Pancreas (tissue), 10 donors: ENCODE measurements around the gene GTPBP1. TPM values are rescaled to one million over a fixed set of nuclear protein-coding genes. Genes with fewer than 3 reads are reported as not detected.

Experiments used
- ATAC-seq, 4 donors: fragments of 200-7000 bp; cut with Tn5 transposase; one replicate each; pipeline versions ENCODE4 v1.8.0 to v1.9.1; 2020; ENCODE audit warnings: mild to moderate bottlenecking in 4 of 4, moderate library complexity in 4 of 4
- DNase-seq, 6 donors: peaks; one replicate each; pipeline ENCODE4 v3.0.0-alpha.2; 2020
- FAIRE-seq: peaks from 2 replicates; lab custom pipeline; 2012; peaks lifted over from hg19 to GRCh38; lab: Jason Lieb, UNC
- H3K27ac ChIP-seq, 4 donors: fragments of 200-600 bp; sonication (generic); 1 replicate in 3 of 4; 2 replicates in 1 of 4; pipeline versions ENCODE4 v1.5.0 to v1.8.0; 2020
- H3K27me3 ChIP-seq, 4 donors: fragments of 200-600 bp; one replicate each; pipeline ENCODE4 v1.8.0; 2021
- H3K36me3 ChIP-seq, 3 donors: fragments of 200-600 bp; sonication (generic) in 1 of 3; one replicate each; pipeline versions ENCODE4 v1.5.0 to v1.8.0; 2020 to 2021
- H3K4me1 ChIP-seq, 3 donors: fragments of 200-600 bp; one replicate each; pipeline ENCODE4 v1.8.0; 2021
- H3K4me3 ChIP-seq, 4 donors: fragments of 200-600 bp; sonication (generic) in 2 of 4; one replicate each; pipeline versions ENCODE4 v1.5.0 to v1.8.0; 2020 to 2021
- H3K9me3 ChIP-seq, 4 donors: fragments of 200-600 bp; one replicate each; pipeline ENCODE4 v1.8.0; 2021
- WGBS, 2 donors: extraction: QIAGEN DNeasy Blood & Tissue Kit; methylation state at CpG; one replicate each; pipeline ENCODE4 v1.1.7; 2013; 5-methylcytosine and 5-hydroxymethylcytosine counted together
- intact Hi-C, 3 donors: fragments of 100-400 bp; cut with DNase I; formaldehyde crosslinking; loops; one replicate each; pipeline versions ENCODE4 v1.11.1 to v1.14.2; 2022
- polyA plus RNA-seq, 2 donors: library from polyadenylated mRNA; stranded (reverse); fragments of 200-250 nt; gene quantifications; one replicate each; pipeline ENCODE4 v1.2.3, GENCODE V29; 2013
- total RNA-seq, 6 donors: library from RNA; stranded (reverse); fragmentation: NEBNext Ultra II Directional in 4 of 6; extraction: Animal tissue kit (Norgen Biotek cat#: 25700) in 4 of 6; gene quantifications; one replicate each; pipeline versions ENCODE4 v1.2.1 to v1.2.4, GENCODE V29; 2021 to 2023
- TF ChIP-seq, protein P1 (sequence below), 4 donors: fragments of 200-600 bp; sonication (generic) in 3 of 4; IDR thresholded peaks; one replicate each; pipeline versions ENCODE4 v1.5.0 to v1.8.0; 2021; ENCODE audit warnings: antibody characterized with exemption in 4 of 4
- donor health status: healthy with polysubstance abuse.
- donor health status: DM: no; HTN: no; CAD: no; lungs with moderate emphysema.
- donor health status: DM: no; HTN: no; CAD: no.
- donor health status: control.
- donor health status: control.
- donor health status: Bipolar disorder and iron deficiency.
- donor health status: DM: yes; HTN: yes; CAD: no.
- donor health status: DM: no; HTN: no; CAD: no.
- donor health status: DM: no; HTN: no; CAD: no.
- donor health status: DM: yes; HTN: yes; CAD: no.

Gene GTPBP1
- total and polyA plus RNA-seq, 8 donors: 14.7 to 36.0 (median 28.3) TPM

DNA sequence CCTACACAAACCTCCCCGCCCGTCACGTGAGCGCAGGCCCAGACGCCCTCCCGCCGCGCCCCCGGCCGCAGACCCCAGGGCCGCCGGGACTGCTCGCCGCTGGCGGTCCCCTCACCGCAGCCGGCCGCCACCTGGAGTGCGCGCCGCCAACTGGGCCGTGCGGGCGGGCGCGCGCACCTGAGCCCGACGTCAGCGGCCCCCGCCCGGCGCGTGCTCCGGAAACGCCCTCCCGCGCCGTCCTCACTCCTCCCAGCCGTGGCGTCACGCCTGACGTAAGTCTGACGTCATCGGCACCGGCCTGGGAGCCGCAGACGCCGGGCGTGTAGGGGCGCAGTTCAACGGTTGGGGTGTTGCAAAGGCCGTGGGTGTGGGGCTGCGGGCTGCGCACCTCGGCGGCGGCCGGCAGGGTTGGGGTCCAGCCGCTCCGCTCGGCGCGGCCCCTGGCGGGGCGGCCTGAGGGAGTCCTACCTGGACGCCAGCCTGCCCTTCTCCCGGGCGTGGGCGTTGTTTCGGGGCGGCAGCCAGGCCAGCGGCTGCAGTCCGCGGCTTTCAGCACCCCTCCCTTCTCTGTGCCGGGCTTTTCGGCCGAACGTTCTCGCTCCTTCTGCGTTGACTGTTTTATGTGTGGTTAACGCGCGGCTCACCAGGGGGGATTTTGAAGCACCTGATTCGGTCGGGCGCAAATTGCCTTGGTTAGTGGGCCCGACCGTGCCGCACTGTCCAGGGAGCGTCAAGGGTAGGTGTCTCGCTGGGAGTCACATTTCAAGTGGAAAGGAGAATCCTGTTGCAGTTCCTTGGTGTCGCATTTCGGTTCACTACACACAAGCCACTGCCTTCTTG is 4.7 kb upstream of the GTPBP1 start, which contains the start of gene JOSD1:
JOSD1 (minus strand) TSS at position 155 of the 840 bp plus-strand sequence. CDS start 956 bp downstream, outside the sequence.
- FAIRE-seq (no peak), DNase-seq (peak; percentile 92 to 99 (median 96)), ATAC-seq (peak; percentile 58 to 76 (median 70))
- no peaks in the 10 kb centered on the region for H3K9me3 ChIP-seq
- no peaks in the 10 kb centered on the region for H3K27me3 ChIP-seq
- intact Hi-C loops: no loop called here
- TF ChIP-seq, protein P1, sequence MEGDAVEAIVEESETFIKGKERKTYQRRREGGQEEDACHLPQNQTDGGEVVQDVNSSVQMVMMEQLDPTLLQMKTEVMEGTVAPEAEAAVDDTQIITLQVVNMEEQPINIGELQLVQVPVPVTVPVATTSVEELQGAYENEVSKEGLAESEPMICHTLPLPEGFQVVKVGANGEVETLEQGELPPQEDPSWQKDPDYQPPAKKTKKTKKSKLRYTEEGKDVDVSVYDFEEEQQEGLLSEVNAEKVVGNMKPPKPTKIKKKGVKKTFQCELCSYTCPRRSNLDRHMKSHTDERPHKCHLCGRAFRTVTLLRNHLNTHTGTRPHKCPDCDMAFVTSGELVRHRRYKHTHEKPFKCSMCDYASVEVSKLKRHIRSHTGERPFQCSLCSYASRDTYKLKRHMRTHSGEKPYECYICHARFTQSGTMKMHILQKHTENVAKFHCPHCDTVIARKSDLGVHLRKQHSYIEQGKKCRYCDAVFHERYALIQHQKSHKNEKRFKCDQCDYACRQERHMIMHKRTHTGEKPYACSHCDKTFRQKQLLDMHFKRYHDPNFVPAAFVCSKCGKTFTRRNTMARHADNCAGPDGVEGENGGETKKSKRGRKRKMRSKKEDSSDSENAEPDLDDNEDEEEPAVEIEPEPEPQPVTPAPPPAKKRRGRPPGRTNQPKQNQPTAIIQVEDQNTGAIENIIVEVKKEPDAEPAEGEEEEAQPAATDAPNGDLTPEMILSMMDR (IDR thresholded peaks at IDR 0.05): no peak
- no peaks in the 10 kb centered on the region for H3K36me3 ChIP-seq
- H3K27ac ChIP-seq: peak within 1 kb of the TSS; percentile 94 to 99 (median 97)
- 0 to 1% methylated on average over 59 to 94 of the region's 94 CpGs for WGBS, 2 donors
- peaks cover 35 to 46% (median 43%) of the 10 kb centered on the region in 3 donors for H3K4me1 ChIP-seq
- H3K4me3 ChIP-seq: peak within 1 kb of the TSS; percentile 48 to 70 (median 62)

DNA sequence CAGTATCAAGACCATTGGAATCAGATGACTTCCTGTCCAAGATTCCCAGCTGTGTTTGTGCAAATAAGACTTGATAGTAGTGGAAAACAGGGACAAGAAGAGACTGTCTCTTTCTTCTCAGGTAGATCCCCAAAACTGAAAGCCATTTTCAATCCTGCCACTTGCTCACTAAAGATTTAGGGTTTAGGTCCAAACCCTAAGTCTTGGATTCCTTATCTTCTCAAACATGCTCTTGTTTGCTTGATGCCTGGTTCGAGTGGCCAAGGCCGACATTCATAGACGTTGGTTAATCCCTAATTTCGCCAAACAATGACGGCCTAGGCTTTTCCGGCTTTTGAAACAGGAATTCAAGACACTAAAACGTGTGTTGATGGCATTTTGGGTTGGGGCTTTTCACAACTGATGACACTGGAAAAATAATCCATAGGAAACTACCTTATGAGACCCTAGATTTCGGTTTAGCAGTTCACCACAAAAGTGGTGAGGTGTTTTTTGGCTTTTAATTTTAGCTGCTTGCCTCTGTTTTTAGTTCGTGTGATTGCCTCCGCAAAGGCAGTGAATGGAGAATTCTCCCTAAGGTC is 1.0 kb upstream of the GTPBP1 start:
- FAIRE-seq (no peak), DNase-seq (no peak), ATAC-seq (no peak)
- 3 to 5% methylated on average over 10 of the region's 10 CpGs for WGBS, 2 donors
- Histone ChIP-seq H3K27me3 (no peaks in the 10 kb centered on the region), H3K4me3 (peak overlapping the region in 2 of 4 donors; percentile 25 to 33), H3K9me3 (no peaks in the 10 kb centered on the region), H3K4me1 (peaks cover 18 to 32% (median 29%) of the 10 kb centered on the region in 3 donors), H3K27ac (peak overlapping the region; percentile 43 to 91 (median 75)), H3K36me3 (no peaks in the 10 kb centered on the region)
- intact Hi-C loops: no loop called here
- TF ChIP-seq, protein P1 (IDR thresholded peaks at IDR 0.05): no peak

DNA sequence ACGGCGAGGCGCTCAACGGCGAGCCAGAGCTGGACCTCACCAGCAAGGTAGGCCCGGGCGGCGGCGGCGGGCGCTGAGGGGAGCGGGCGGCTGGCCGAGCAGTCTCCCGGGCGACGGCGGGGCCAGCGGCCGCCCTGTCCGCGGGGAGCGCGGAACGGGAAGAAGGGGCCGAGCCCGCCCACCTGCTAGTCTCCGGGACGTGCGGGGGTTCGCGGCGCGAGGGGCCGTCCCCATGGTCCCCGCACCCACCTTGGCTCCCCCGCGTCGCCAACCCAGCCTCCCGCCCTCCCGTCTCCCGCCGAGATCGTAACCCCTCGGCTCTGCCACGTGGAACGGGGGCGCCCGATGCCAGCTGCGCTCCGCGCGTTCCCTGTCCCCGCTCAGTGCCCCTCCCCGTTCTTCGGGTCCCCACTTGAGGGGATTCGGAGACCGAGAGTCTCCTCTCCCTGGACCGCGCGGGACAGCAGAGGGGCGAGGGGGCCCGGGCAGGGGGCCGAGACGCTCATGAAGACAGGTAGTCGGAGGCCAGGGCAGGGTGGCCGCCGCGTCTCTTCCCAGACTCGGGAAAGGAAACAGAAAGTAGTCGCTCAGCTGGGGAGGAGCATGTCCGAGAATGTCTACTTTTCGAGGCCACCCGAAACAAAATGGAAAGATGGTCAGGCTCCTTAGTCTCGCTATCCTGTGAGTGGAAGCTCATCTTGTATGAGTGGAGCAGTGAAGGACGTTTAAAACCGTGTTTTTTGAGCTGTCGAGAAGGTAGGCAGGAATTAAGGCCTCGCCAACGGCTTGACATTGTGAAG is 557 bp downstream of the GTPBP1 start:
- peak; percentile 57 to 88 (median 71) for DNase-seq
- 0 to 1% methylated on average over 62 to 79 of the region's 80 CpGs for WGBS, 2 donors
- FAIRE-seq: no peak
- intact Hi-C loops: no loop called here
- Histone ChIP-seq H3K4me1 (peaks cover 18 to 32% (median 29%) of the 10 kb centered on the region in 3 donors), H3K36me3 (no peaks in the 10 kb centered on the region), H3K27ac (peak overlapping the region; percentile 87 to 97 (median 92)), H3K27me3 (no peaks in the 10 kb centered on the region), H3K9me3 (no peaks in the 10 kb centered on the region), H3K4me3 (peak overlapping the region; percentile 87 to 99 (median 90))
- peak; percentile 4 to 34 (median 19) for ATAC-seq
- TF ChIP-seq, protein P1 (IDR thresholded peaks at IDR 0.05): no peak

GRCh38 chr22:38706901-38707195 is 1.1 kb downstream of the GTPBP1 start:
- Histone ChIP-seq H3K36me3 (no peaks in the 10 kb centered on the region), H3K27ac (peak overlapping the region; percentile 19 to 97 (median 92)), H3K27me3 (no peaks in the 10 kb centered on the region), H3K4me1 (peaks cover 18 to 29% (median 27%) of the 10 kb centered on the region in 3 donors), H3K9me3 (no peaks in the 10 kb centered on the region), H3K4me3 (peak overlapping the region; percentile 3 to 99 (median 90))
- TF ChIP-seq, protein P1 (IDR thresholded peaks at IDR 0.05): no peak
- DNase-seq (no peak), ATAC-seq (no peak), FAIRE-seq (no peak)
- 0 to 1% methylated on average over 4 of the region's 4 CpGs for WGBS, 2 donors
- intact Hi-C loops: no loop called here
